ENCODE measurements around the gene EFS. TPM values are rescaled to one million over a fixed set of nuclear protein-coding genes. Genes with fewer than 3 reads are reported as not detected.

Gene EFS
- total and polyA plus RNA-seq, 2 donors from 2014 or later, result 5.5 to 5.6 TPM

DNA sequence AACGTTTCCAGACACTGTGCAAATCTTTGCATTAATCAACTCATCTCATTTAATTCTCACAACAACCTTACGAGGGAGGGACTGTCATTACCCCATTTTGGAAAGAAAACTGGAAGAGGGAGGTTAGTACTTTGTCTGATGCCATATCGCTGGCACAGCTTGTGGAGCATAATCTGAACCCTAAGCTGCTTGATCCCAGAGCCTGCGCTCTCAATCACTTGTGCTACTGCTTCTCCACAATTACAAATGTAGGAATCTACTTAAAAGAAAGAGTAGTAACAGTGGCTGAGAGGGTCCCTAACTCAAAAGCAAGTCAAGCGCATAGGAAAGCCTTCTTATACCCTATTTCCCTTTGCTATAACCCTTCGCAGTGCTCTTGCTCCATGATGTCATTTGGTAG, 3.2 kb downstream of the EFS start:
- H3K4me3 ChIP-seq (ENCODE audit: low read length in 3 of 3), result no peak overlapping the region
- no peak overlapping the region for H3K9ac ChIP-seq (ENCODE audit: low read length in 3 of 3)
- intact Hi-C loops (cut with DNase I), result no loop called here
- H3K27ac ChIP-seq (ENCODE audit: low read depth in 2 of 2, low read length in 2 of 2), result no peak overlapping the region
- no peaks in the 10 kb centered on the region for H3K9me3 ChIP-seq (ENCODE audit: control insufficient read depth in 2 of 3, insufficient read depth in 1 of 3, low read length in 3 of 3)
- no peaks in the 10 kb centered on the region for H3K27me3 ChIP-seq (ENCODE audit: control insufficient read depth, insufficient read depth, low read length)
- H3K36me3 ChIP-seq (ENCODE audit: control insufficient read depth in 2 of 3, insufficient read depth in 3 of 3, low read length in 3 of 3), result peaks cover 0 to 2% (median 0%) of the 10 kb centered on the region in 3 donors
- FAIRE-seq (no peak), DNase-seq (no peak)
- peaks cover 0 to 5% (median 3%) of the 10 kb centered on the region in 3 donors for H3K4me1 ChIP-seq (ENCODE audit: control insufficient read depth in 2 of 3, insufficient read depth in 2 of 3, low read depth in 1 of 3, low read length in 3 of 3)
- TF ChIP-seq CTCF (IDR thresholded peaks at IDR 0.05; ENCODE audit: borderline replicate concordance, extremely low read depth, insufficient read depth), result no peak

DNA sequence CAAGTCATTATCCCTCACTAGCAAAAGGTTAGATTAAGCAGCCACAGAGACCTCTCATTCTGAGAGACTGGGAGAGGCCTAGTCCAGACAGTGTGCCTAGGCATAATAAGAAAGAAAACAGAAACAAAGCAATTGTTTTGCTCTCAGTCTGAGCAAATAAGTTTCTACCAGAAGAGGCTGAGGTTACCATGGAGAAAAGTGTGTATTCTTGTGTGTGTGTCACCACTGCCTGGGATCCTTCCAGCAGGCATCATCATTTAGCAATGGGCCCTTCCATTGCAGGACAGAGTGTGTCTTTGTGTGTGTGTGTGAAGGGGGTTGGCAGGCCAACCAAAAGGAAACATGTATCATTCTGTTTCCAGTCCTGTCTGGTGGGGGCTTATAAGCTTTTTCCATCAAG, 3.7 kb downstream of the EFS start:
- Histone ChIP-seq H3K9ac (ENCODE audit: low read length in 3 of 3) (no peak overlapping the region), H3K36me3 (ENCODE audit: control insufficient read depth in 2 of 3, insufficient read depth in 3 of 3, low read length in 3 of 3) (peaks cover 0 to 2% (median 0%) of the 10 kb centered on the region in 3 donors), H3K4me1 (ENCODE audit: control insufficient read depth in 2 of 3, insufficient read depth in 2 of 3, low read depth in 1 of 3, low read length in 3 of 3) (peaks cover 0 to 5% (median 3%) of the 10 kb centered on the region in 3 donors), H3K9me3 (ENCODE audit: control insufficient read depth in 2 of 3, insufficient read depth in 1 of 3, low read length in 3 of 3) (no peaks in the 10 kb centered on the region), H3K4me3 (ENCODE audit: low read length in 3 of 3) (no peak overlapping the region), H3K27ac (ENCODE audit: low read depth in 2 of 2, low read length in 2 of 2) (no peak overlapping the region), H3K27me3 (ENCODE audit: control insufficient read depth, insufficient read depth, low read length) (no peaks in the 10 kb centered on the region)
- intact Hi-C loops (cut with DNase I), result no loop called here
- TF ChIP-seq CTCF (IDR thresholded peaks at IDR 0.05; ENCODE audit: borderline replicate concordance, extremely low read depth, insufficient read depth), result no peak
- DNase-seq (peak in 1 of 5 donors; percentile 28), FAIRE-seq (no peak)

- Histone ChIP-seq H3K36me3 (ENCODE audit: control insufficient read depth in 2 of 3, insufficient read depth in 3 of 3, low read length in 3 of 3) (peaks cover 0 to 2% (median 0%) of the 10 kb centered on the region in 3 donors), H3K27me3 (ENCODE audit: control insufficient read depth, insufficient read depth, low read length) (no peaks in the 10 kb centered on the region), H3K27ac (ENCODE audit: low read depth in 2 of 2, low read length in 2 of 2) (no peak overlapping the region), H3K9me3 (ENCODE audit: control insufficient read depth in 2 of 3, insufficient read depth in 1 of 3, low read length in 3 of 3) (no peaks in the 10 kb centered on the region), H3K4me1 (ENCODE audit: control insufficient read depth in 2 of 3, insufficient read depth in 2 of 3, low read depth in 1 of 3, low read length in 3 of 3) (peaks cover 0 to 5% (median 3%) of the 10 kb centered on the region in 3 donors), H3K9ac (ENCODE audit: low read length in 3 of 3) (no peak overlapping the region), H3K4me3 (ENCODE audit: low read length in 3 of 3) (no peak overlapping the region)
- DNase-seq (peak in 1 of 5 donors; percentile 30), FAIRE-seq (no peak)
- intact Hi-C loops (cut with DNase I), result no loop called here
- TF ChIP-seq CTCF (IDR thresholded peaks at IDR 0.05; ENCODE audit: borderline replicate concordance, extremely low read depth, insufficient read depth), result no peak
Measured at GRCh38 chr14:23360496-23360895, 4.5 kb downstream of the EFS start.

All from kidney (tissue), 14 donors.